Neural cell (in vitro differentiated cells): Measurements from ENCODE around the gene LDLRAD3. TPM values are rescaled to one million over a fixed set of nuclear protein-coding genes. Genes with fewer than 3 reads are reported as not detected.

Experiments used
- H2AFZ ChIP-seq: fragments of 200-600, 300-800 bp; sonication (generic), shearing (Covaris generic); 2 replicates; pipeline ENCODE4 v1.6.0; 2014; ENCODE audit warnings: low read depth, mild to moderate bottlenecking, antibody characterized with exemption, low read length, moderate library complexity
- H3F3A ChIP-seq: fragments of 200-600 bp; shearing (Covaris generic); 2 replicates; pipeline ENCODE4 v1.6.1; 2016; ENCODE audit warnings: mild to moderate bottlenecking, moderate library complexity, mixed read lengths, antibody characterized with exemption, low read length; ENCODE audit not compliant: insufficient read depth, poor library complexity, severe bottlenecking
- H3K27ac ChIP-seq: fragments of 200-600, 300-800 bp; sonication (generic), shearing (Covaris generic); 2 replicates; pipeline ENCODE4 v1.5.1; 2014; ENCODE audit warnings: mild to moderate bottlenecking, low read length, moderate library complexity
- H3K27me3 ChIP-seq: fragments of 300-800, 200-600 bp; sonication (generic), shearing (Covaris generic); 2 replicates; pipeline ENCODE4 v1.6.0; 2014; ENCODE audit warnings: mild to moderate bottlenecking, low read depth, low read length, moderate library complexity; ENCODE audit not compliant: insufficient read depth
- H3K36me3 ChIP-seq: fragments of 300-800, 200-600 bp; sonication (generic), shearing (Covaris generic); 2 replicates; pipeline ENCODE4 v1.5.1; 2014; ENCODE audit warnings: mild to moderate bottlenecking, antibody characterized with exemption, low read length, moderate library complexity; ENCODE audit not compliant: insufficient read depth
- H3K4me2 ChIP-seq: fragments of 300-800, 200-600 bp; sonication (generic), shearing (Covaris generic); 2 replicates; pipeline ENCODE4 v1.6.0; 2014; ENCODE audit warnings: mild to moderate bottlenecking, low read length
- H3K4me3 ChIP-seq: fragments of 300-800, 200-600 bp; sonication (generic), shearing (Covaris generic); 2 replicates; pipeline ENCODE4 v1.5.1; 2014; ENCODE audit warnings: mild to moderate bottlenecking, low read length, moderate library complexity
- H3K79me2 ChIP-seq: fragments of 200-600 bp; shearing (Covaris generic); replicated peaks from 2 replicates; pipeline ENCODE4 v1.6.0; 2014; ENCODE audit warnings: mild to moderate bottlenecking, low read length, moderate library complexity; ENCODE audit not compliant: insufficient read depth
- H3K9ac ChIP-seq: fragments of 300-800, 200-600 bp; sonication (generic), shearing (Covaris generic); 2 replicates; pipeline ENCODE4 v1.6.1; 2016; ENCODE audit warnings: mild to moderate bottlenecking, low read length, mixed read lengths
- H3K9me2 ChIP-seq: fragments of 200-600 bp; shearing (Covaris generic); 2 replicates; pipeline ENCODE4 v1.6.1; 2016; ENCODE audit warnings: mild to moderate bottlenecking, low read length, mixed read lengths; ENCODE audit not compliant: insufficient read depth
- H3K9me3 ChIP-seq: fragments of 200-600, 300-800 bp; sonication (generic), shearing (Covaris generic); 2 replicates; pipeline ENCODE4 v1.6.1; 2016; ENCODE audit warnings: mild to moderate bottlenecking, mixed run types, low read length, moderate library complexity, mixed read lengths
- H4K20me1 ChIP-seq: fragments of 200-600 bp; shearing (Covaris generic); 2 replicates; pipeline ENCODE4 v1.6.1; 2016; ENCODE audit warnings: mild to moderate bottlenecking, mixed run types; ENCODE audit not compliant: insufficient read depth
- CTCF ChIP-seq: fragments of 450-650 bp; IDR thresholded peaks from 2 replicates; pipeline ENCODE4 v1.5.1; 2014; ENCODE audit warnings: antibody characterized with exemption, mild to moderate bottlenecking, moderate library complexity; ENCODE audit not compliant: poor library complexity, severe bottlenecking
- EP300 ChIP-seq: fragments of 450-650 bp; conservative IDR thresholded peaks from 2 replicates; pipeline ENCODE4 v1.6.1; 2014; ENCODE audit warnings: antibody characterized with exemption, mild to moderate bottlenecking, moderate library complexity; ENCODE audit not compliant: poor library complexity, severe bottlenecking
- EZH2 ChIP-seq: fragments of 200-600, 300-800 bp; shearing (Covaris generic), sonication (generic); IDR thresholded peaks from 2 replicates; pipeline ENCODE4 v1.6.1; 2014; ENCODE audit warnings: antibody characterized with exemption, low read length, borderline replicate concordance, mild to moderate bottlenecking; ENCODE audit not compliant: insufficient read depth, poor library complexity, severe bottlenecking
- MXI1 ChIP-seq: fragments of 450-650 bp; conservative IDR thresholded peaks from 2 replicates; pipeline ENCODE4 v1.6.1; 2014; ENCODE audit warnings: antibody characterized with exemption, mild to moderate bottlenecking; ENCODE audit not compliant: poor library complexity, severe bottlenecking
- POLR2AphosphoS5 ChIP-seq: IDR thresholded peaks from 2 replicates; pipeline ENCODE4 v1.6.1; 2012
- RAD21 ChIP-seq: fragments of 450-650 bp; conservative IDR thresholded peaks from 2 replicates; pipeline ENCODE4 v1.6.1; 2014; ENCODE audit warnings: antibody characterized with exemption, mild to moderate bottlenecking, moderate library complexity
- REST ChIP-seq: IDR thresholded peaks from 2 replicates; pipeline ENCODE4 v1.6.1; 2012; ENCODE audit warnings: borderline replicate concordance
- SMC3 ChIP-seq: fragments of 450-650 bp; conservative IDR thresholded peaks from 2 replicates; pipeline ENCODE4 v1.6.1; 2014; ENCODE audit warnings: antibody characterized with exemption, mild to moderate bottlenecking, moderate library complexity; ENCODE audit not compliant: poor library complexity
- TAF1 ChIP-seq: IDR thresholded peaks from 2 replicates; pipeline ENCODE4 v1.6.1; 2012; ENCODE audit warnings: low read depth
- polyA plus RNA-seq: library from polyadenylated mRNA; depleted of rRNA; stranded (reverse); fragments of >200 nt; gene quantifications from 2 replicates; pipeline ENCODE4 v1.2.3, GENCODE V29; 2014

LDLRAD3 gene
- polyA plus RNA-seq, 1 donor from 2014 or later: 3.5 TPM

GRCh38 chr11:35909511-35910265 is 34.2 kb upstream of the LDLRAD3 start:
- H3K9ac ChIP-seq: no peak overlapping the region
- no peaks in the 10 kb centered on the region for H3F3A ChIP-seq
- H3K4me2 ChIP-seq: no peak overlapping the region
- no peaks in the 10 kb centered on the region for H3K79me2 ChIP-seq
- no peak overlapping the region for H3K4me3 ChIP-seq
- H4K20me1 ChIP-seq: no peaks in the 10 kb centered on the region
- H3K9me3 ChIP-seq: no peaks in the 10 kb centered on the region
- H3K27me3 ChIP-seq: no peaks in the 10 kb centered on the region
- TF ChIP-seq REST (no peak), RAD21 (no peak), EZH2 (no peak), EP300 (no peak), SMC3 (no peak), CTCF (no peak), POLR2AphosphoS5 (no peak), TAF1 (no peak), MXI1 (no peak)
- H3K36me3 ChIP-seq: no peaks in the 10 kb centered on the region
- no peak overlapping the region for H2AFZ ChIP-seq
- no peaks in the 10 kb centered on the region for H3K9me2 ChIP-seq
- no peak overlapping the region for H3K27ac ChIP-seq

GRCh38 chr11:35911013-35911412 is 32.8 kb upstream of the LDLRAD3 start:
- H3K4me2 ChIP-seq: no peak overlapping the region
- H3K27me3 ChIP-seq: no peaks in the 10 kb centered on the region
- no peak overlapping the region for H2AFZ ChIP-seq
- no peaks in the 10 kb centered on the region for H3F3A ChIP-seq
- no peaks in the 10 kb centered on the region for H3K36me3 ChIP-seq
- H4K20me1 ChIP-seq: no peaks in the 10 kb centered on the region
- no peaks in the 10 kb centered on the region for H3K79me2 ChIP-seq
- TF ChIP-seq EP300: no peak
- no peak for TF ChIP-seq EZH2
- TF ChIP-seq POLR2AphosphoS5: no peak
- no peak for TF ChIP-seq RAD21
- no peak for TF ChIP-seq CTCF
- no peak for TF ChIP-seq REST
- TF ChIP-seq MXI1: no peak
- no peak for TF ChIP-seq SMC3
- no peak for TF ChIP-seq TAF1
- no peaks in the 10 kb centered on the region for H3K9me2 ChIP-seq
- H3K9ac ChIP-seq: no peak overlapping the region
- H3K4me3 ChIP-seq: no peak overlapping the region
- no peaks in the 10 kb centered on the region for H3K9me3 ChIP-seq
- H3K27ac ChIP-seq: no peak overlapping the region
